Adrenal gland (tissue), 5 donors: Measurements from ENCODE around the gene DUS1L.

ENCODE experiments used
- CTCF ChIP-seq, 6 experiments: fragments of 450-650 bp in 4 of 6; fragments of 200-600 bp in 2 of 6; sonication (generic) in 1 of 6; IDR thresholded peaks; 1 replicate in 5 of 6; 2 replicates in 1 of 6; pipeline versions ENCODE4 v1.5.1 to v1.8.0; 2016 to 2021; ENCODE audit warnings: antibody characterized with exemption in 6 of 6, mild to moderate bottlenecking in 2 of 6, moderate library complexity in 1 of 6
- POLR2A ChIP-seq, 2 donors: fragments of 450-650 bp; IDR thresholded peaks; one replicate each; pipeline ENCODE4 v1.6.1; 2017; ENCODE audit warnings: antibody characterized with exemption in 2 of 2, mild to moderate bottlenecking in 2 of 2, moderate library complexity in 1 of 2
- donor health status: DM: no; HTN: no; CAD: no.

- TF ChIP-seq POLR2A (IDR thresholded peaks at IDR 0.05) (no peak), CTCF (IDR thresholded peaks at IDR 0.05) (no peak)
Observed at GRCh38 chr17:82092628-82092994, 27.0 kb upstream of the DUS1L start.
